ENCODE measurements around the gene BYSL.

The BYSL gene

GRCh38 chr6:41976794-41977484 is 55.6 kb downstream of the BYSL start:
- peak; percentile 58 for DNase-seq (ENCODE audit: low spot score)

All from AG20443 (cell line).